ENCODE data around the gene TBC1D19. TPM values are rescaled to one million over a fixed set of nuclear protein-coding genes. Genes with fewer than 3 reads are reported as not detected.

TBC1D19 gene
- total and polyA plus RNA-seq, 4 donors: 1.2 to 5.8 (median 2.2) TPM

- no peaks in the 10 kb centered on the region for H3K36me3 ChIP-seq (ENCODE audit: control insufficient read depth in 4 of 4, insufficient read depth in 3 of 4, low read depth in 1 of 4, low read length in 3 of 4)
- no peaks in the 10 kb centered on the region for H3K9me3 ChIP-seq (ENCODE audit: control insufficient read depth in 4 of 4, low read length in 3 of 4)
- H3K9ac ChIP-seq (ENCODE audit: low read depth in 1 of 2, low read length in 2 of 2): no peak overlapping the region
- no peak for DNase-seq (ENCODE audit: low spot score)
- H3K4me1 ChIP-seq (ENCODE audit: control insufficient read depth in 4 of 4, insufficient read depth in 4 of 4, low read length in 3 of 4): peaks cover 0 to 2% (median 0%) of the 10 kb centered on the region in 4 donors
- no peaks in the 10 kb centered on the region for H3K27me3 ChIP-seq (ENCODE audit: control insufficient read depth in 4 of 4, insufficient read depth in 4 of 4, low read length in 3 of 4)
- TF ChIP-seq ZBTB33 (IDR thresholded peaks at IDR 0.05) (no peak), HNF4A (conservative IDR thresholded peaks at IDR 0.05) (no peak), RXRA (IDR thresholded peaks at IDR 0.05) (no peak), EGR1 (IDR thresholded peaks at IDR 0.05; ENCODE audit: low read depth in 2 of 2) (no peak), NR2F2 (IDR thresholded peaks at IDR 0.05) (no peak), JUND (IDR thresholded peaks at IDR 0.05) (no peak), SP1 (IDR thresholded peaks at IDR 0.05) (no peak), YY1 (IDR thresholded peaks at IDR 0.05) (no peak), FOXA1 (IDR thresholded peaks at IDR 0.05) (no peak), GABPA (IDR thresholded peaks at IDR 0.05 in 1 of 2, conservative IDR thresholded peaks at IDR 0.05 in 1 of 2) (no peak), ATF3 (IDR thresholded peaks at IDR 0.05) (no peak), FOXA2 (IDR thresholded peaks at IDR 0.05) (no peak)
- TF ChIP-seq, protein P1, sequence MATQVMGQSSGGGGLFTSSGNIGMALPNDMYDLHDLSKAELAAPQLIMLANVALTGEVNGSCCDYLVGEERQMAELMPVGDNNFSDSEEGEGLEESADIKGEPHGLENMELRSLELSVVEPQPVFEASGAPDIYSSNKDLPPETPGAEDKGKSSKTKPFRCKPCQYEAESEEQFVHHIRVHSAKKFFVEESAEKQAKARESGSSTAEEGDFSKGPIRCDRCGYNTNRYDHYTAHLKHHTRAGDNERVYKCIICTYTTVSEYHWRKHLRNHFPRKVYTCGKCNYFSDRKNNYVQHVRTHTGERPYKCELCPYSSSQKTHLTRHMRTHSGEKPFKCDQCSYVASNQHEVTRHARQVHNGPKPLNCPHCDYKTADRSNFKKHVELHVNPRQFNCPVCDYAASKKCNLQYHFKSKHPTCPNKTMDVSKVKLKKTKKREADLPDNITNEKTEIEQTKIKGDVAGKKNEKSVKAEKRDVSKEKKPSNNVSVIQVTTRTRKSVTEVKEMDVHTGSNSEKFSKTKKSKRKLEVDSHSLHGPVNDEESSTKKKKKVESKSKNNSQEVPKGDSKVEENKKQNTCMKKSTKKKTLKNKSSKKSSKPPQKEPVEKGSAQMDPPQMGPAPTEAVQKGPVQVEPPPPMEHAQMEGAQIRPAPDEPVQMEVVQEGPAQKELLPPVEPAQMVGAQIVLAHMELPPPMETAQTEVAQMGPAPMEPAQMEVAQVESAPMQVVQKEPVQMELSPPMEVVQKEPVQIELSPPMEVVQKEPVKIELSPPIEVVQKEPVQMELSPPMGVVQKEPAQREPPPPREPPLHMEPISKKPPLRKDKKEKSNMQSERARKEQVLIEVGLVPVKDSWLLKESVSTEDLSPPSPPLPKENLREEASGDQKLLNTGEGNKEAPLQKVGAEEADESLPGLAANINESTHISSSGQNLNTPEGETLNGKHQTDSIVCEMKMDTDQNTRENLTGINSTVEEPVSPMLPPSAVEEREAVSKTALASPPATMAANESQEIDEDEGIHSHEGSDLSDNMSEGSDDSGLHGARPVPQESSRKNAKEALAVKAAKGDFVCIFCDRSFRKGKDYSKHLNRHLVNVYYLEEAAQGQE (IDR thresholded peaks at IDR 0.05): no peak
- TF ChIP-seq, protein P2, sequence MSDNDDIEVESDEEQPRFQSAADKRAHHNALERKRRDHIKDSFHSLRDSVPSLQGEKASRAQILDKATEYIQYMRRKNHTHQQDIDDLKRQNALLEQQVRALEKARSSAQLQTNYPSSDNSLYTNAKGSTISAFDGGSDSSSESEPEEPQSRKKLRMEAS (IDR thresholded peaks at IDR 0.05): no peak
- TF ChIP-seq, protein P3, sequence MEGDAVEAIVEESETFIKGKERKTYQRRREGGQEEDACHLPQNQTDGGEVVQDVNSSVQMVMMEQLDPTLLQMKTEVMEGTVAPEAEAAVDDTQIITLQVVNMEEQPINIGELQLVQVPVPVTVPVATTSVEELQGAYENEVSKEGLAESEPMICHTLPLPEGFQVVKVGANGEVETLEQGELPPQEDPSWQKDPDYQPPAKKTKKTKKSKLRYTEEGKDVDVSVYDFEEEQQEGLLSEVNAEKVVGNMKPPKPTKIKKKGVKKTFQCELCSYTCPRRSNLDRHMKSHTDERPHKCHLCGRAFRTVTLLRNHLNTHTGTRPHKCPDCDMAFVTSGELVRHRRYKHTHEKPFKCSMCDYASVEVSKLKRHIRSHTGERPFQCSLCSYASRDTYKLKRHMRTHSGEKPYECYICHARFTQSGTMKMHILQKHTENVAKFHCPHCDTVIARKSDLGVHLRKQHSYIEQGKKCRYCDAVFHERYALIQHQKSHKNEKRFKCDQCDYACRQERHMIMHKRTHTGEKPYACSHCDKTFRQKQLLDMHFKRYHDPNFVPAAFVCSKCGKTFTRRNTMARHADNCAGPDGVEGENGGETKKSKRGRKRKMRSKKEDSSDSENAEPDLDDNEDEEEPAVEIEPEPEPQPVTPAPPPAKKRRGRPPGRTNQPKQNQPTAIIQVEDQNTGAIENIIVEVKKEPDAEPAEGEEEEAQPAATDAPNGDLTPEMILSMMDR (IDR thresholded peaks at IDR 0.05; ENCODE audit: low read depth, low read length, missing input control): no peak
- no peak overlapping the region for H3K4me3 ChIP-seq (ENCODE audit: low read depth in 1 of 3, low read length in 3 of 3)
- WGBS: 94% methylated on average over 1 of the region's 1 CpG
- H3K27ac ChIP-seq (ENCODE audit: low read depth in 1 of 2, low read length in 2 of 2): no peak overlapping the region
These were observed 139.3 kb downstream of the TBC1D19 start for GRCh38 chr4:26723216-26723615.

GRCh38 chr4:26724534-26724933 is 140.7 kb downstream of the TBC1D19 start:
- no peak for DNase-seq (ENCODE audit: low spot score)
- Histone ChIP-seq H3K27me3 (ENCODE audit: control insufficient read depth in 4 of 4, insufficient read depth in 4 of 4, low read length in 3 of 4) (no peaks in the 10 kb centered on the region), H3K36me3 (ENCODE audit: control insufficient read depth in 4 of 4, insufficient read depth in 3 of 4, low read depth in 1 of 4, low read length in 3 of 4) (no peaks in the 10 kb centered on the region), H3K9me3 (ENCODE audit: control insufficient read depth in 4 of 4, low read length in 3 of 4) (no peaks in the 10 kb centered on the region), H3K4me1 (ENCODE audit: control insufficient read depth in 4 of 4, insufficient read depth in 4 of 4, low read length in 3 of 4) (peaks cover 0 to 2% (median 0%) of the 10 kb centered on the region in 4 donors), H3K27ac (ENCODE audit: low read depth in 1 of 2, low read length in 2 of 2) (no peak overlapping the region), H3K9ac (ENCODE audit: low read depth in 1 of 2, low read length in 2 of 2) (no peak overlapping the region), H3K4me3 (ENCODE audit: low read depth in 1 of 3, low read length in 3 of 3) (no peak overlapping the region)
- TF ChIP-seq TAF1 (conservative IDR thresholded peaks at IDR 0.05) (no peak), JUND (IDR thresholded peaks at IDR 0.05) (no peak), FOXA2 (IDR thresholded peaks at IDR 0.05) (no peak), ZBTB33 (IDR thresholded peaks at IDR 0.05) (no peak), RXRA (IDR thresholded peaks at IDR 0.05) (no peak), FOXA1 (IDR thresholded peaks at IDR 0.05) (no peak), EGR1 (IDR thresholded peaks at IDR 0.05; ENCODE audit: low read depth in 2 of 2) (no peak), NR2F2 (IDR thresholded peaks at IDR 0.05) (no peak), RAD21 (IDR thresholded peaks at IDR 0.05) (no peak), HNF4G (IDR thresholded peaks at IDR 0.05) (no peak), YY1 (IDR thresholded peaks at IDR 0.05) (no peak)
- TF ChIP-seq, protein P2 (IDR thresholded peaks at IDR 0.05): no peak
- TF ChIP-seq, protein P1 (IDR thresholded peaks at IDR 0.05): no peak

Measured in liver (tissue), 9 donors.